HCT116 (cell line): ENCODE results near the gene SPOCD1. TPM values are rescaled to one million over a fixed set of nuclear protein-coding genes. Genes with fewer than 3 reads are reported as not detected.

Experiments used
- CBX3 ChIP-seq: IDR thresholded peaks from 2 replicates; pipeline ENCODE4 v1.6.1; 2012; ENCODE audit warnings: low read depth
- CEBPB ChIP-seq: IDR thresholded peaks from 2 replicates; pipeline ENCODE4 v1.6.1; 2012; ENCODE audit warnings: low read depth
- EZH2 ChIP-seq: fragments of 200-600 bp; sonication (generic); IDR thresholded peaks from 2 replicates; pipeline ENCODE4 v1.6.1; 2017; ENCODE audit warnings: antibody characterized with exemption, mixed run types
- JUND ChIP-seq: IDR thresholded peaks from 2 replicates; pipeline ENCODE4 v1.6.1; 2012
- REST ChIP-seq: IDR thresholded peaks from 2 replicates; pipeline ENCODE4 v1.6.1; 2012; ENCODE audit warnings: low read depth
- SP1 ChIP-seq: IDR thresholded peaks from 2 replicates; pipeline ENCODE4 v1.6.1; 2012; ENCODE audit warnings: low read depth
- ZNF274 ChIP-seq: fragments of 200-500 bp; sonication (Bioruptor generic); IDR thresholded peaks from 2 replicates; pipeline ENCODE4 v1.6.1; 2014; ENCODE audit warnings: mild to moderate bottlenecking, low read depth, low read length, inconsistent platforms
- total RNA-seq: library from RNA; stranded (reverse); gene quantifications from one replicate; pipeline ENCODE4 v1.2.1, GENCODE V29; 2021; ENCODE audit not compliant: unreplicated experiment
- TF ChIP-seq, protein P1 (sequence below): IDR thresholded peaks from 2 replicates; pipeline ENCODE4 v1.6.1; 2011; ENCODE audit warnings: mild to moderate bottlenecking, low read length, moderate library complexity; ENCODE audit not compliant: insufficient replicate concordance; ENCODE audit errors: extremely low read depth
- TF ChIP-seq, protein P2 (sequence below), 3 experiments: fragments of 200-600 bp in 1 of 3; sonication (generic) in 1 of 3; IDR thresholded peaks in 2 of 3; conservative IDR thresholded peaks in 1 of 3; 2 replicates each; pipeline ENCODE4 v1.5.1; 2012 to 2017; ENCODE audit warnings: low read depth in 2 of 3, low read length in 2 of 3, antibody characterized with exemption in 1 of 3, borderline replicate concordance in 1 of 3, control low read depth in 1 of 3, mild to moderate bottlenecking in 1 of 3, mixed read lengths in 1 of 3, mixed run types in 1 of 3, moderate library complexity in 1 of 3; ENCODE audit not compliant: insufficient read depth in 1 of 3

Gene SPOCD1
- total RNA-seq, 1 experiment from 2014 or later: 5.0 TPM

GRCh38 chr1:31749785-31750735 is 65.8 kb downstream of the SPOCD1 start (continued):
- TF ChIP-seq REST (no peak), ZNF274 (no peak), SP1 (no peak), JUND (no peak), CBX3 (no peak), EZH2 (no peak), CEBPB (no peak)
- TF ChIP-seq, protein P1, sequence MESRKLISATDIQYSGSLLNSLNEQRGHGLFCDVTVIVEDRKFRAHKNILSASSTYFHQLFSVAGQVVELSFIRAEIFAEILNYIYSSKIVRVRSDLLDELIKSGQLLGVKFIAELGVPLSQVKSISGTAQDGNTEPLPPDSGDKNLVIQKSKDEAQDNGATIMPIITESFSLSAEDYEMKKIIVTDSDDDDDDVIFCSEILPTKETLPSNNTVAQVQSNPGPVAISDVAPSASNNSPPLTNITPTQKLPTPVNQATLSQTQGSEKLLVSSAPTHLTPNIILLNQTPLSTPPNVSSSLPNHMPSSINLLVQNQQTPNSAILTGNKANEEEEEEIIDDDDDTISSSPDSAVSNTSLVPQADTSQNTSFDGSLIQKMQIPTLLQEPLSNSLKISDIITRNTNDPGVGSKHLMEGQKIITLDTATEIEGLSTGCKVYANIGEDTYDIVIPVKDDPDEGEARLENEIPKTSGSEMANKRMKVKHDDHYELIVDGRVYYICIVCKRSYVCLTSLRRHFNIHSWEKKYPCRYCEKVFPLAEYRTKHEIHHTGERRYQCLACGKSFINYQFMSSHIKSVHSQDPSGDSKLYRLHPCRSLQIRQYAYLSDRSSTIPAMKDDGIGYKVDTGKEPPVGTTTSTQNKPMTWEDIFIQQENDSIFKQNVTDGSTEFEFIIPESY: no peak
- TF ChIP-seq, protein P2, sequence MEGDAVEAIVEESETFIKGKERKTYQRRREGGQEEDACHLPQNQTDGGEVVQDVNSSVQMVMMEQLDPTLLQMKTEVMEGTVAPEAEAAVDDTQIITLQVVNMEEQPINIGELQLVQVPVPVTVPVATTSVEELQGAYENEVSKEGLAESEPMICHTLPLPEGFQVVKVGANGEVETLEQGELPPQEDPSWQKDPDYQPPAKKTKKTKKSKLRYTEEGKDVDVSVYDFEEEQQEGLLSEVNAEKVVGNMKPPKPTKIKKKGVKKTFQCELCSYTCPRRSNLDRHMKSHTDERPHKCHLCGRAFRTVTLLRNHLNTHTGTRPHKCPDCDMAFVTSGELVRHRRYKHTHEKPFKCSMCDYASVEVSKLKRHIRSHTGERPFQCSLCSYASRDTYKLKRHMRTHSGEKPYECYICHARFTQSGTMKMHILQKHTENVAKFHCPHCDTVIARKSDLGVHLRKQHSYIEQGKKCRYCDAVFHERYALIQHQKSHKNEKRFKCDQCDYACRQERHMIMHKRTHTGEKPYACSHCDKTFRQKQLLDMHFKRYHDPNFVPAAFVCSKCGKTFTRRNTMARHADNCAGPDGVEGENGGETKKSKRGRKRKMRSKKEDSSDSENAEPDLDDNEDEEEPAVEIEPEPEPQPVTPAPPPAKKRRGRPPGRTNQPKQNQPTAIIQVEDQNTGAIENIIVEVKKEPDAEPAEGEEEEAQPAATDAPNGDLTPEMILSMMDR (IDR thresholded peaks at IDR 0.05 in 2 of 3, conservative IDR thresholded peaks at IDR 0.05 in 1 of 3; ENCODE audit: borderline replicate concordance in 1 of 3, insufficient read depth in 1 of 3, low read depth in 2 of 3, low read length in 2 of 3): no peak
